SK-N-SH (cell line): Measurements from ENCODE around the gene ASTL. TPM values are rescaled to one million over a fixed set of nuclear protein-coding genes. Genes with fewer than 3 reads are reported as not detected.

Experiments used
- CTCF ChIA-PET: fragments of 300-600, 350-600 bp; formaldehyde crosslinking; extraction: SDS; loops from one replicate; lab custom pipeline; 2021; lab: Yijun Ruan, JAX
- POLR2A ChIA-PET: fragments of 350-600 bp; sonication (Branson Sonifier 250); formaldehyde crosslinking; extraction: SDS; loops from one replicate; lab custom pipeline; 2020; ENCODE audit warnings: antibody characterized with exemption, inconsistent platforms; lab: Yijun Ruan, JAX
- DNase-seq: peaks from one replicate; pipeline ENCODE4 v3.0.0; 2012
- H2AFZ ChIP-seq: fragments of 200-600 bp; sonication (generic); 2 replicates; pipeline ENCODE4 v1.8.1; 2016; ENCODE audit warnings: antibody characterized with exemption, mild to moderate bottlenecking, low read depth
- H3F3A ChIP-seq: fragments of 200-600 bp; sonication (generic); replicated peaks from 2 replicates; pipeline ENCODE3; 2016; ENCODE audit warnings: antibody characterized with exemption, mild to moderate bottlenecking; ENCODE audit not compliant: insufficient read depth
- H3K27ac ChIP-seq, 2 experiments: fragments of 200-500 bp in 1 of 2; fragments of 200-600 bp in 1 of 2; sonication (Bioruptor generic) in 1 of 2; sonication (generic), shearing (Covaris generic) in 1 of 2; 2 replicates each; pipeline versions ENCODE4 v1.5.1 to v1.6.1; 2014 to 2016; ENCODE audit warnings: low read depth in 2 of 2, inconsistent platforms in 1 of 2, low read length in 1 of 2, mild to moderate bottlenecking in 1 of 2, mixed read lengths in 1 of 2
- H3K27me3 ChIP-seq: fragments of 200-600 bp; sonication (generic), shearing (Covaris generic); 2 replicates; pipeline ENCODE4 v1.6.1; 2016; ENCODE audit warnings: mixed run types; ENCODE audit not compliant: insufficient read depth
- H3K36me3 ChIP-seq, 2 experiments: fragments of 200-500 bp in 1 of 2; fragments of 200-600 bp in 1 of 2; sonication (Bioruptor generic) in 1 of 2; sonication (generic) in 1 of 2; replicated peaks in 1 of 2; 2 replicates each; pipeline versions ENCODE3 to v1.5.1; 2014 to 2016; ENCODE audit warnings: low read length in 1 of 2, mild to moderate bottlenecking in 1 of 2; ENCODE audit not compliant: insufficient read depth in 2 of 2, control insufficient read depth in 1 of 2
- H3K4me1 ChIP-seq, 2 experiments: fragments of 200-500 bp in 1 of 2; fragments of 200-600 bp in 1 of 2; sonication (Bioruptor generic) in 1 of 2; sonication (generic), shearing (Covaris generic) in 1 of 2; 2 replicates each; pipeline versions ENCODE4 v1.5.1 to v1.6.1; 2014 to 2016; ENCODE audit warnings: low read depth in 1 of 2, low read length in 1 of 2, mixed run types in 1 of 2; ENCODE audit not compliant: insufficient read depth in 2 of 2, control insufficient read depth in 1 of 2
- H3K4me2 ChIP-seq: fragments of 200-600 bp; sonication (generic), shearing (Covaris generic); 2 replicates; pipeline ENCODE4 v1.6.1; 2017; ENCODE audit warnings: mixed run types
- H3K4me3 ChIP-seq, 2 experiments: fragments of 200-500 bp in 1 of 2; fragments of 200-600 bp in 1 of 2; sonication (Bioruptor generic) in 1 of 2; sonication (generic), shearing (Covaris generic) in 1 of 2; 2 replicates each; pipeline versions ENCODE4 v1.5.1 to v1.8.1; 2014 to 2016; ENCODE audit warnings: low read depth in 2 of 2, inconsistent platforms in 1 of 2, low read length in 1 of 2, mild to moderate bottlenecking in 1 of 2, mixed read lengths in 1 of 2, moderate library complexity in 1 of 2
- H3K79me2 ChIP-seq: fragments of 200-600 bp; sonication (generic); 2 replicates; pipeline ENCODE4 v1.8.1; 2017; ENCODE audit warnings: mild to moderate bottlenecking; ENCODE audit not compliant: insufficient read depth
- H3K9ac ChIP-seq: fragments of 200-600 bp; sonication (generic); 2 replicates; pipeline ENCODE4 v1.6.1; 2017; ENCODE audit warnings: mixed run types
- H3K9me2 ChIP-seq: fragments of 200-600 bp; sonication (generic); 2 replicates; pipeline ENCODE4 v1.6.1; 2017; ENCODE audit warnings: mixed run types
- H3K9me3 ChIP-seq: fragments of 200-600 bp; sonication (generic); 2 replicates; pipeline ENCODE4 v1.6.1; 2017; ENCODE audit warnings: mixed run types, mild to moderate bottlenecking, moderate library complexity
- H4K20me1 ChIP-seq: fragments of 200-600 bp; sonication (generic); 2 replicates; pipeline ENCODE4 v1.6.1; 2017; ENCODE audit warnings: mild to moderate bottlenecking, mixed run types; ENCODE audit not compliant: insufficient read depth
- CHD2 ChIP-seq: fragments of 150-350 bp; IDR thresholded peaks from 2 replicates; pipeline ENCODE4 v1.6.1; 2018; ENCODE audit warnings: low read length; ENCODE audit not compliant: partially characterized antibody
- EP300 ChIP-seq, 2 experiments: IDR thresholded peaks; 2 replicates each; pipeline versions ENCODE4 v1.4.0 to v1.6.1; 2012; ENCODE audit warnings: borderline replicate concordance in 1 of 2, low read depth in 1 of 2, low read length in 1 of 2
- EZH2phosphoT487 ChIP-seq: fragments of 200-600 bp; sonication (generic); IDR thresholded peaks from 2 replicates; pipeline ENCODE4 v1.6.1; 2017; ENCODE audit warnings: low read depth, mixed run types, mild to moderate bottlenecking, antibody characterized with exemption, moderate library complexity, borderline replicate concordance
- FOSL2 ChIP-seq: IDR thresholded peaks from 2 replicates; pipeline ENCODE4 v1.4.0; 2012; ENCODE audit warnings: low read depth, mild to moderate bottlenecking, moderate library complexity, borderline replicate concordance
- FOXJ3 ChIP-seq: sonication (generic); formaldehyde crosslinking; IDR thresholded peaks from 2 replicates; pipeline ENCODE4 v1.5.1; 2020; ENCODE audit warnings: mild to moderate bottlenecking, missing genetic modification reagents
- GATA2 ChIP-seq: sonication (generic); formaldehyde crosslinking; IDR thresholded peaks from 2 replicates; pipeline ENCODE4 v1.5.0; 2020; ENCODE audit warnings: mild to moderate bottlenecking, missing genetic modification reagents
- JUND ChIP-seq: IDR thresholded peaks from 2 replicates; pipeline ENCODE4 v1.4.0; 2012
- MXI1 ChIP-seq: IDR thresholded peaks from 2 replicates; pipeline ENCODE4 v1.6.1; 2012; ENCODE audit warnings: mild to moderate bottlenecking, low read depth, low read length, improper control_type of control experiment
- NFIC ChIP-seq: IDR thresholded peaks from 2 replicates; pipeline ENCODE4 v1.4.0; 2012; ENCODE audit warnings: borderline replicate concordance
- NRF1 ChIP-seq: IDR thresholded peaks from 2 replicates; pipeline ENCODE4 v1.6.1; 2012; ENCODE audit warnings: low read depth, mild to moderate bottlenecking, low read length
- POLR2AphosphoS5 ChIP-seq: IDR thresholded peaks from 2 replicates; pipeline ENCODE4 v1.6.1; 2012; ENCODE audit warnings: low read depth, low read length
- RAD21 ChIP-seq: IDR thresholded peaks from 2 replicates; pipeline ENCODE4 v1.6.1; 2012; ENCODE audit warnings: mild to moderate bottlenecking, low read length
- RXRA ChIP-seq: IDR thresholded peaks from 2 replicates; pipeline ENCODE4 v1.4.0; 2012; ENCODE audit warnings: low read depth, mild to moderate bottlenecking, borderline replicate concordance
- TAF1 ChIP-seq: IDR thresholded peaks from 2 replicates; pipeline ENCODE4 v1.6.1; 2012; ENCODE audit warnings: low read depth, mild to moderate bottlenecking, low read length, moderate library complexity, borderline replicate concordance
- TEAD4 ChIP-seq: IDR thresholded peaks from 2 replicates; pipeline ENCODE4 v1.4.0; 2012; ENCODE audit warnings: mild to moderate bottlenecking, borderline replicate concordance; ENCODE audit not compliant: insufficient read depth
- YY1 ChIP-seq: IDR thresholded peaks from 2 replicates; pipeline ENCODE4 v1.4.0; 2012; ENCODE audit warnings: low read depth, mild to moderate bottlenecking
- WGBS: methylation state at CpG from one replicate; pipeline ENCODE4 v1.1.6; 2017; ENCODE audit warnings: low lambda C conversion rate; 5-methylcytosine and 5-hydroxymethylcytosine counted together
- polyA plus RNA-seq, 3 experiments: library from polyadenylated mRNA; depleted of rRNA; stranded (reverse); fragments of >200 nt; gene quantifications; 2 replicates each; pipeline ENCODE4 v1.2.3, GENCODE V29; 2012
- TF ChIP-seq, protein P1 (sequence below): IDR thresholded peaks from 2 replicates; pipeline ENCODE4 v1.4.0; 2012; ENCODE audit warnings: low read depth, borderline replicate concordance
- TF ChIP-seq, protein P2 (sequence below): IDR thresholded peaks from 2 replicates; pipeline ENCODE4 v1.4.0; 2012; ENCODE audit warnings: low read depth, borderline replicate concordance

The ASTL gene
- polyA plus RNA-seq, 1 of the 3 experiments (the other 2 are of a cell fraction) = not detected

DNA sequence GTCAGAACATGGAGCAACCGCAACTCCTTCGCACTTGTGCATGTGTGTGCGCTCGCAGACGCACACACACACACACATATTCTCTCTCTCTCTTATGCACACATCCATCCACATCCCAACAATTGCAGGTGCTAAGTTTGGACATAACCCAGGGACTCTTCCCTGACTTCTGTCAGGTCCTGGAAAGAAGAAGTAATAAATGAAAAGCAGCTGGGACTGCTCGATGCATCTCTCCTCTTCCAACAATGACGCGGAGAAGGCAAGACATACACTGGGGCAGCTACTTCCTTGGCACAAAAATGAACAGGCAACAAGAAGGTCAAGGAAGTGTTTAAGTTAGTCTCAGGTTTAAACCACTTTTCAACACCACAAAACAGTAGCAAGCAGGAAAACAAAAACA is 46.7 kb upstream of the ASTL start:
- no peak overlapping the region for H3K9ac ChIP-seq
- H3K36me3 ChIP-seq = peaks cover 36 to 39% of the 10 kb centered on the region in 2 experiments
- H3K9me2 ChIP-seq = no peaks in the 10 kb centered on the region
- no peak overlapping the region for H3K27ac ChIP-seq
- no peaks in the 10 kb centered on the region for H3K4me1 ChIP-seq
- H3K4me2 ChIP-seq = no peak overlapping the region
- CTCF ChIA-PET = interaction anchor here (0.8 to 6.0 kb wide), 2 partner anchors 10 to 162 kb away, joined by 4 to 37 read pairs; no protein-coding TSS in a partner anchor
- no peaks in the 10 kb centered on the region for H3K9me3 ChIP-seq
- H3K4me3 ChIP-seq = no peak overlapping the region
- TF ChIP-seq MXI1 (no peak), NRF1 (no peak), GATA2 (CRISPR knock-in tag) (no peak)
- TF ChIP-seq, all 33 proteins: peak for 0
- Histone ChIP-seq H2AFZ (no peak overlapping the region), H3K27me3 (no peaks in the 10 kb centered on the region), H3F3A (peaks cover 6% of the 10 kb centered on the region), H4K20me1 (no peaks in the 10 kb centered on the region), H3K79me2 (no peaks in the 10 kb centered on the region)
- DNase-seq = no peak
- 94% methylated on average over 8 of the region's 8 CpGs for WGBS
- POLR2A ChIA-PET = no interaction called here

DNA sequence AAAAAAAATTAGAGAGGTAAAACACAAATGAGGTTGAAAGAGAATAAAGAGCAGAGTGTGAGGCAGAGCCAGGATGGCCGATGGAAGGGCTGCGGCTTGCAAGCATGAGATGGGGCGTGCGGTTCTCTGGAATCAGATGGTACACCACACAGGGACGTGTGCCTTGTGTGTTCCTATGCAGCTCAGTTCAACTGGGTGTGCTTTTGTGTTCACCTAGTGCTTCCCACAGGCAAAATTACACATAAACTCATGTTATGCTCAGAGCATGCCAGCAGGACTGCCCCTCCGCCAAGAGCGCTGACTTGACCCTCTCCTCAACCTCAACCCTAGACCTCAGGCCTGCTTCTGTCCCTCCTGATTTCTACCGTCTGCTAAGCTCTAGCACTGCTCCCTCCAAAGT is 45.9 kb upstream of the ASTL start:
- H3K9me2 ChIP-seq = no peaks in the 10 kb centered on the region
- H3K4me2 ChIP-seq = no peak overlapping the region
- no peaks in the 10 kb centered on the region for H4K20me1 ChIP-seq
- H3K9me3 ChIP-seq = no peaks in the 10 kb centered on the region
- no peak overlapping the region for H3K4me3 ChIP-seq
- peaks cover 6% of the 10 kb centered on the region for H3F3A ChIP-seq
- no peaks in the 10 kb centered on the region for H3K27me3 ChIP-seq
- H3K36me3 ChIP-seq = peaks cover 28 to 33% of the 10 kb centered on the region in 2 experiments
- no peak overlapping the region for H2AFZ ChIP-seq
- no peak overlapping the region for H3K9ac ChIP-seq
- no peak for DNase-seq
- H3K27ac ChIP-seq = no peak overlapping the region
- TF ChIP-seq RXRA = no peak
- no peak for TF ChIP-seq POLR2AphosphoS5
- TF ChIP-seq CHD2 = no peak
- no peak for TF ChIP-seq TEAD4
- TF ChIP-seq YY1 = no peak
- TF ChIP-seq TAF1 = no peak
- TF ChIP-seq, protein P1, sequence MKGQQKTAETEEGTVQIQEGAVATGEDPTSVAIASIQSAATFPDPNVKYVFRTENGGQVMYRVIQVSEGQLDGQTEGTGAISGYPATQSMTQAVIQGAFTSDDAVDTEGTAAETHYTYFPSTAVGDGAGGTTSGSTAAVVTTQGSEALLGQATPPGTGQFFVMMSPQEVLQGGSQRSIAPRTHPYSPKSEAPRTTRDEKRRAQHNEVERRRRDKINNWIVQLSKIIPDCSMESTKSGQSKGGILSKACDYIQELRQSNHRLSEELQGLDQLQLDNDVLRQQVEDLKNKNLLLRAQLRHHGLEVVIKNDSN = no peak
- TF ChIP-seq MXI1 = no peak
- TF ChIP-seq JUND = no peak
- TF ChIP-seq RAD21 = no peak
- no peak for TF ChIP-seq FOXJ3
- no peak for TF ChIP-seq FOSL2
- TF ChIP-seq EP300 (IDR thresholded peaks at IDR 0.05; ENCODE audit: borderline replicate concordance in 1 of 2, low read depth in 1 of 2, low read length in 1 of 2) = no peak
- no peak for TF ChIP-seq EZH2phosphoT487
- no peak for TF ChIP-seq NFIC
- TF ChIP-seq, protein P2, sequence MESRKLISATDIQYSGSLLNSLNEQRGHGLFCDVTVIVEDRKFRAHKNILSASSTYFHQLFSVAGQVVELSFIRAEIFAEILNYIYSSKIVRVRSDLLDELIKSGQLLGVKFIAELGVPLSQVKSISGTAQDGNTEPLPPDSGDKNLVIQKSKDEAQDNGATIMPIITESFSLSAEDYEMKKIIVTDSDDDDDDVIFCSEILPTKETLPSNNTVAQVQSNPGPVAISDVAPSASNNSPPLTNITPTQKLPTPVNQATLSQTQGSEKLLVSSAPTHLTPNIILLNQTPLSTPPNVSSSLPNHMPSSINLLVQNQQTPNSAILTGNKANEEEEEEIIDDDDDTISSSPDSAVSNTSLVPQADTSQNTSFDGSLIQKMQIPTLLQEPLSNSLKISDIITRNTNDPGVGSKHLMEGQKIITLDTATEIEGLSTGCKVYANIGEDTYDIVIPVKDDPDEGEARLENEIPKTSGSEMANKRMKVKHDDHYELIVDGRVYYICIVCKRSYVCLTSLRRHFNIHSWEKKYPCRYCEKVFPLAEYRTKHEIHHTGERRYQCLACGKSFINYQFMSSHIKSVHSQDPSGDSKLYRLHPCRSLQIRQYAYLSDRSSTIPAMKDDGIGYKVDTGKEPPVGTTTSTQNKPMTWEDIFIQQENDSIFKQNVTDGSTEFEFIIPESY = no peak
- ChIA-PET CTCF (interaction anchor here (0.8 to 6.0 kb wide), 2 partner anchors 9 to 162 kb away, joined by 4 to 37 read pairs; no protein-coding TSS in a partner anchor), POLR2A (no interaction called here)
- no peaks in the 10 kb centered on the region for H3K79me2 ChIP-seq
- WGBS = 94% methylated on average over 8 of the region's 8 CpGs
- no peaks in the 10 kb centered on the region for H3K4me1 ChIP-seq
